PC-3 (cell line): ENCODE data around the gene WDFY4. TPM values are rescaled to one million over a fixed set of nuclear protein-coding genes. Genes with fewer than 3 reads are reported as not detected.

Experiments
- ATAC-seq: fragments of 200-7000 bp; cut with Tn5 transposase; 2 replicates; pipeline ENCODE4 v1.9.1; 2020; ENCODE audit warnings: mild to moderate bottlenecking, moderate library complexity
- BruUV-seq: library from RNA; stranded (reverse); fragments of 400-500 nt; replicated peaks from 2 replicates; lab custom pipeline; 2021; lab: Mats Ljungman, UMichigan
- CTCF ChIA-PET: fragments of 300-600 bp; sonication (Branson Sonifier 250); formaldehyde crosslinking; loops from one replicate; lab custom pipeline; 2022; ENCODE audit warnings: antibody characterized with exemption; lab: Charles Lee
- POLR2A ChIA-PET: fragments of 300-600 bp; sonication (Branson Sonifier 250); formaldehyde crosslinking; loops from one replicate; lab custom pipeline; 2022; ENCODE audit warnings: antibody characterized with exemption; ENCODE audit not compliant: unreplicated experiment; lab: Charles Lee
- DNase-seq: peaks from one replicate; pipeline ENCODE4 v3.0.0-alpha.2; 2015
- H2AFZ ChIP-seq: fragments of 300-600 bp; sonication (generic); 2 replicates; pipeline ENCODE4 v1.6.0; 2016; ENCODE audit warnings: antibody characterized with exemption, low read length
- H3F3A ChIP-seq: fragments of 300-600 bp; sonication (generic); one replicate; pipeline ENCODE4 v1.6.0; 2017; ENCODE audit warnings: antibody characterized with exemption, low read length, control low read depth, mild to moderate bottlenecking; ENCODE audit not compliant: unreplicated experiment
- H3K27ac ChIP-seq: fragments of 300-600 bp; sonication (generic); 2 replicates; pipeline ENCODE4 v1.5.1; 2016; ENCODE audit warnings: mild to moderate bottlenecking, low read length
- H3K27me3 ChIP-seq: fragments of 300-600 bp; sonication (generic); 2 replicates; pipeline ENCODE4 v1.6.1; 2016; ENCODE audit warnings: low read length, mixed read lengths
- H3K36me3 ChIP-seq: fragments of 300-600 bp; sonication (generic); 2 replicates; pipeline ENCODE4 v1.6.1; 2016; ENCODE audit warnings: low read depth, mixed run types, low read length, mixed read lengths
- H3K4me1 ChIP-seq: fragments of 300-600 bp; sonication (generic); 2 replicates; pipeline ENCODE4 v1.5.1; 2016; ENCODE audit warnings: low read length; ENCODE audit not compliant: insufficient read depth
- H3K4me2 ChIP-seq: fragments of 300-600 bp; sonication (generic); 2 replicates; pipeline ENCODE4 v1.6.0; 2016; ENCODE audit warnings: low read length
- H3K4me3 ChIP-seq: fragments of 300-600 bp; sonication (generic); 2 replicates; pipeline ENCODE4 v1.5.1; 2016; ENCODE audit warnings: mild to moderate bottlenecking, low read length, mixed read lengths
- H3K79me2 ChIP-seq: fragments of 300-600 bp; sonication (generic); 2 replicates; pipeline ENCODE4 v1.6.1; 2017; ENCODE audit warnings: low read length, mixed read lengths
- H3K9ac ChIP-seq: fragments of 300-600 bp; sonication (generic); 2 replicates; pipeline ENCODE4 v1.6.0; 2016; ENCODE audit warnings: mild to moderate bottlenecking, low read length
- H3K9me2 ChIP-seq: fragments of 300-600 bp; sonication (generic); replicated peaks from 2 replicates; pipeline ENCODE4 v1.6.1; 2016; ENCODE audit warnings: mixed run types, low read length, mixed read lengths
- H3K9me3 ChIP-seq: fragments of 300-600 bp; sonication (generic); 2 replicates; pipeline ENCODE4 v1.6.1; 2016; ENCODE audit warnings: low read length, mixed read lengths
- H4K20me1 ChIP-seq: fragments of 300-600 bp; sonication (generic); 2 replicates; pipeline ENCODE4 v1.6.1; 2016; ENCODE audit warnings: low read length, mixed read lengths
- EZH2 ChIP-seq: fragments of 300-600 bp; sonication (generic); IDR thresholded peaks from one replicate; pipeline ENCODE4 v1.6.1; 2017; ENCODE audit warnings: antibody characterized with exemption, mild to moderate bottlenecking, low read length; ENCODE audit not compliant: unreplicated experiment
- EZH2phosphoT487 ChIP-seq: fragments of 300-600 bp; sonication (generic); IDR thresholded peaks from 2 replicates; pipeline ENCODE4 v1.6.1; 2018; ENCODE audit warnings: mild to moderate bottlenecking, antibody characterized with exemption, low read length, borderline replicate concordance
- intact Hi-C: fragments of 100-400 bp; cut with micrococcal nuclease; formaldehyde crosslinking; loops from 2 replicates; pipeline ENCODE4 v1.9.0; 2023
- total RNA-seq: library from RNA; depleted of rRNA; stranded (reverse); fragments of >200 nt; gene quantifications from 2 replicates; pipeline ENCODE4 v1.2.3, GENCODE V29; 2014
- TF ChIP-seq, protein P1 (sequence below): fragments of 300-600 bp; sonication (generic); conservative IDR thresholded peaks from 2 replicates; pipeline ENCODE4 v1.5.1; 2017; ENCODE audit warnings: antibody characterized with exemption, low read depth, mild to moderate bottlenecking, low read length

Gene WDFY4
- total RNA-seq, 1 experiment from 2014 or later = not detected

DNA sequence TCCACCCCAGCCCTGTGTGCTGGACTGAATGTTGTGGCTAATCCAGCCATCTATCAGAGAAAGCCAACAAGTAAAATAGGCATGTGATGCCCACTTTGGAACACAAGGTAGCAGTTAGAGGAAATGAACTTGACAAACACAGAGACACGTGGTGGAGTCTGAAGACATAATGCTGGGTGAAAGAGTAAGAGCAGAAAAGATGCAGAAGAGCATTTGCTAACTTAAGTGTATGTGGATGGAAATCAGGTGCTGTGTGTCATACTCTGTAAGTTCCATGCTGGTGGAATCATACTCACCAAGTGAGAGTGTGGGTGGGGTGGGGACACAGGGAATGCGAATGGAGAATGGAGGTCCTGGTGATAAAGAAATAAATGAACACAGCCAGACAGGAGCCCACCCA lies 22.8 kb downstream of the WDFY4 start:
- no peak overlapping the region for H3K4me3 ChIP-seq
- no peaks in the 10 kb centered on the region for H3K36me3 ChIP-seq
- H3F3A ChIP-seq = no peaks in the 10 kb centered on the region
- no peak overlapping the region for H3K4me2 ChIP-seq
- H3K27ac ChIP-seq = no peak overlapping the region
- H3K79me2 ChIP-seq = no peaks in the 10 kb centered on the region
- ATAC-seq (no peak), DNase-seq (no peak)
- intact Hi-C loops = no loop called here
- CTCF ChIA-PET = no interaction called here
- peaks cover 93% of the 10 kb centered on the region for H3K27me3 ChIP-seq
- no peak overlapping the region for H2AFZ ChIP-seq
- TF ChIP-seq, protein P1, sequence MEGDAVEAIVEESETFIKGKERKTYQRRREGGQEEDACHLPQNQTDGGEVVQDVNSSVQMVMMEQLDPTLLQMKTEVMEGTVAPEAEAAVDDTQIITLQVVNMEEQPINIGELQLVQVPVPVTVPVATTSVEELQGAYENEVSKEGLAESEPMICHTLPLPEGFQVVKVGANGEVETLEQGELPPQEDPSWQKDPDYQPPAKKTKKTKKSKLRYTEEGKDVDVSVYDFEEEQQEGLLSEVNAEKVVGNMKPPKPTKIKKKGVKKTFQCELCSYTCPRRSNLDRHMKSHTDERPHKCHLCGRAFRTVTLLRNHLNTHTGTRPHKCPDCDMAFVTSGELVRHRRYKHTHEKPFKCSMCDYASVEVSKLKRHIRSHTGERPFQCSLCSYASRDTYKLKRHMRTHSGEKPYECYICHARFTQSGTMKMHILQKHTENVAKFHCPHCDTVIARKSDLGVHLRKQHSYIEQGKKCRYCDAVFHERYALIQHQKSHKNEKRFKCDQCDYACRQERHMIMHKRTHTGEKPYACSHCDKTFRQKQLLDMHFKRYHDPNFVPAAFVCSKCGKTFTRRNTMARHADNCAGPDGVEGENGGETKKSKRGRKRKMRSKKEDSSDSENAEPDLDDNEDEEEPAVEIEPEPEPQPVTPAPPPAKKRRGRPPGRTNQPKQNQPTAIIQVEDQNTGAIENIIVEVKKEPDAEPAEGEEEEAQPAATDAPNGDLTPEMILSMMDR = no peak
- TF ChIP-seq EZH2 (no peak), EZH2phosphoT487 (no peak)
- H3K9me2 ChIP-seq = no peaks in the 10 kb centered on the region
- BruUV-seq = no TSS peak
- no peak overlapping the region for H3K9ac ChIP-seq
- POLR2A ChIA-PET = no interaction called here
- H4K20me1 ChIP-seq = no peaks in the 10 kb centered on the region
- no peaks in the 10 kb centered on the region for H3K9me3 ChIP-seq
- H3K4me1 ChIP-seq = no peaks in the 10 kb centered on the region

DNA sequence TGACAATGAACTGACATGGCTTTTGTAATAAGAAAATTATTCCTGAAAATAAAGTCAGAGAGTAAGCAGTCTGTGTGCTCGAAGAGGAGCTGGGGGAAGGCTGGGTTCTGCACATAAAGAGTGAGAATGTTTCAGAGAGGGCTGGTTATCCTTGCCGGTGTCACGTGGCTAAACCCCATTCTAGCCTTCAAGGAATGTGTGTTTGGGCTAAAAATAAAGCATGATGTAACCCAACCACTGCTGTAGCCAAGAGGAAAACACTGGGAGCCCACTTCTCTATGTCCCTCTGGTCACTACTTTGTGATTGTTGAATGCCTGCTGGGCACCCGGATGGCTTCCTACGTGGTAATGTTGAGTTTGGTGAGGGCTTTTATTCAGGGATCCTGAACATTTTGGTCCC lies 23.5 kb downstream of the WDFY4 start:
- ChIA-PET POLR2A (no interaction called here), CTCF (no interaction called here)
- Histone ChIP-seq H3K4me2 (no peak overlapping the region), H3K27me3 (peaks cover 92% of the 10 kb centered on the region), H3F3A (no peaks in the 10 kb centered on the region), H3K9me2 (no peaks in the 10 kb centered on the region), H3K79me2 (no peaks in the 10 kb centered on the region), H3K27ac (no peak overlapping the region), H3K4me3 (no peak overlapping the region), H3K9me3 (no peaks in the 10 kb centered on the region), H2AFZ (no peak overlapping the region), H4K20me1 (no peaks in the 10 kb centered on the region), H3K36me3 (no peaks in the 10 kb centered on the region), H3K4me1 (no peaks in the 10 kb centered on the region), H3K9ac (no peak overlapping the region)
- DNase-seq (no peak), ATAC-seq (no peak)
- TF ChIP-seq, protein P1 = no peak
- TF ChIP-seq EZH2phosphoT487 (no peak), EZH2 (no peak)
- no TSS peak for BruUV-seq
- intact Hi-C loops = no loop called here

DNA sequence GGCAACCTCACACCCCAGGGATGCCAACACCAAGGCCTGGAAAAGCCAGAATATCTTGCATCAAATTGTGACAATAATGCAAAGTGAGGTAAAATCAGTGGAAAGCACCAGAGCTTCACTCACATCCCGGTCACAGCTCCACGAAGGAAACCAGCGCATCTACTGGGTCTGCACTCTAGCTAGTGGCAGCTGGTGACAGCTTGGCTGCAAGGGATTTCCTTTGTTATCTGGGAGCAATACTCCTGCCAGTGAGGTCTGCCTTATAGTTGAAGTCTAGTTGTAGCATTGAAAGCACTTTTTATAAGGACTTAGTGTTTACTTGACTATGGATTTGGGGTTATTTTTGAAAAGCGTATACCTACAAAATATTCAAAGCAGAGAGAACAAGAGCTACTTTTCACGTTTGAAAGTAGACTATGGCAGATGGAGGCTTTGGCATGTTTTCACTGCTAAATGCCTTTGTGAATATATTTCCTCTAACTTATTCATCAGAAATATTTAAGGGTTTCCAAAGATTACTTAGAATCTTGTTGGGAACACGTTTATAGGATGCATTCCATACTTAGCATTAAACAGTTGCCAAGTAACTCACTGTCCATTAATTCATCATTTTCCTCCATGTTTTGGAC lies 26.1 kb downstream of the WDFY4 start:
- no TSS peak for BruUV-seq
- no peaks in the 10 kb centered on the region for H4K20me1 ChIP-seq
- no peaks in the 10 kb centered on the region for H3K36me3 ChIP-seq
- no peaks in the 10 kb centered on the region for H3K4me1 ChIP-seq
- ChIA-PET CTCF (interaction anchor here (1.2 kb wide), 1 partner anchor 55 kb away, joined by 5 read pairs; no protein-coding TSS in a partner anchor), POLR2A (no interaction called here)
- H3K9me2 ChIP-seq = no peaks in the 10 kb centered on the region
- intact Hi-C loops = no loop called here
- H3K9ac ChIP-seq = no peak overlapping the region
- no peak for TF ChIP-seq EZH2phosphoT487
- TF ChIP-seq, protein P1 = no peak
- H3K79me2 ChIP-seq = no peaks in the 10 kb centered on the region
- H3K27ac ChIP-seq = no peak overlapping the region
- no peaks in the 10 kb centered on the region for H3F3A ChIP-seq
- H2AFZ ChIP-seq = no peak overlapping the region
- peaks cover 78% of the 10 kb centered on the region for H3K27me3 ChIP-seq
- no peak for DNase-seq
- no peak for ATAC-seq
- no peaks in the 10 kb centered on the region for H3K9me3 ChIP-seq
- no peak overlapping the region for H3K4me3 ChIP-seq
- H3K4me2 ChIP-seq = no peak overlapping the region
